HEK293T (cell line): ENCODE measurements around the gene ARMC9.

Experiments used
- CTCF ChIA-PET: fragments of 350-600 bp; formaldehyde crosslinking; extraction: SDS; loops from one replicate; lab custom pipeline; 2021; ENCODE audit warnings: antibody characterized with exemption, inconsistent platforms; lab: Yijun Ruan, JAX
- POLR2A ChIA-PET: fragments of 350-600 bp; formaldehyde crosslinking; extraction: SDS; loops from one replicate; lab custom pipeline; 2020; ENCODE audit warnings: antibody characterized with exemption, inconsistent platforms; lab: Yijun Ruan, JAX
- DNase-seq: peaks from one replicate; pipeline ENCODE4 v3.0.0; 2012; ENCODE audit warnings: mixed read lengths; ENCODE audit errors: extremely low spot score
- ARNT ChIP-seq: fragments of 450-650 bp; IDR thresholded peaks from 2 replicates; pipeline ENCODE4 v1.6.1; 2017; ENCODE audit warnings: mild to moderate bottlenecking
- BHLHE40 ChIP-seq: fragments of 450-650 bp; IDR thresholded peaks from 2 replicates; pipeline ENCODE4 v1.6.1; 2016; ENCODE audit warnings: mild to moderate bottlenecking, moderate library complexity, borderline replicate concordance
- CTBP1 ChIP-seq: fragments of 450-650 bp; IDR thresholded peaks from 2 replicates; pipeline ENCODE4 v1.6.1; 2016; ENCODE audit warnings: borderline replicate concordance
- ELF4 ChIP-seq: fragments of 450-650 bp; IDR thresholded peaks from 2 replicates; pipeline ENCODE4 v1.6.1; 2017; ENCODE audit warnings: antibody characterized with exemption
- FOXA1 ChIP-seq: fragments of 450-650 bp; IDR thresholded peaks from 2 replicates; pipeline ENCODE4 v1.6.1; 2016; ENCODE audit warnings: mild to moderate bottlenecking
- FOXK2 ChIP-seq: fragments of 450-650 bp; IDR thresholded peaks from 2 replicates; pipeline ENCODE4 v1.6.1; 2016; ENCODE audit warnings: mild to moderate bottlenecking
- FOXM1 ChIP-seq: fragments of 450-650 bp; IDR thresholded peaks from 2 replicates; pipeline ENCODE4 v1.6.1; 2017; ENCODE audit warnings: mild to moderate bottlenecking, borderline replicate concordance
- HDGF ChIP-seq: fragments of 450-650 bp; IDR thresholded peaks from 2 replicates; pipeline ENCODE4 v1.6.1; 2017; ENCODE audit warnings: antibody characterized with exemption, borderline replicate concordance
- L3MBTL2 ChIP-seq: fragments of 450-650 bp; conservative IDR thresholded peaks from 2 replicates; pipeline ENCODE4 v1.6.1; 2016; ENCODE audit warnings: mild to moderate bottlenecking
- LEF1 ChIP-seq: fragments of 450-650 bp; IDR thresholded peaks from 2 replicates; pipeline ENCODE4 v1.6.1; 2017; ENCODE audit warnings: mild to moderate bottlenecking, borderline replicate concordance
- NFRKB ChIP-seq: fragments of 450-650 bp; IDR thresholded peaks from 2 replicates; pipeline ENCODE4 v1.6.1; 2016; ENCODE audit warnings: mild to moderate bottlenecking, moderate library complexity
- SP1 ChIP-seq: fragments of 450-650 bp; IDR thresholded peaks from 2 replicates; pipeline ENCODE4 v1.6.1; 2017
- SUZ12 ChIP-seq: fragments of 450-650 bp; IDR thresholded peaks from 2 replicates; pipeline ENCODE4 v1.6.1; 2016; ENCODE audit warnings: mild to moderate bottlenecking
- TARDBP ChIP-seq: fragments of 450-650 bp; IDR thresholded peaks from 2 replicates; pipeline ENCODE4 v1.6.1; 2016
- ZNF384 ChIP-seq: fragments of 450-650 bp; IDR thresholded peaks from 2 replicates; pipeline ENCODE4 v1.6.1; 2016
- TF ChIP-seq, protein P1 (sequence below): fragments of 450-650 bp; IDR thresholded peaks from 2 replicates; pipeline ENCODE4 v1.6.1; 2016

ARMC9 gene

DNA sequence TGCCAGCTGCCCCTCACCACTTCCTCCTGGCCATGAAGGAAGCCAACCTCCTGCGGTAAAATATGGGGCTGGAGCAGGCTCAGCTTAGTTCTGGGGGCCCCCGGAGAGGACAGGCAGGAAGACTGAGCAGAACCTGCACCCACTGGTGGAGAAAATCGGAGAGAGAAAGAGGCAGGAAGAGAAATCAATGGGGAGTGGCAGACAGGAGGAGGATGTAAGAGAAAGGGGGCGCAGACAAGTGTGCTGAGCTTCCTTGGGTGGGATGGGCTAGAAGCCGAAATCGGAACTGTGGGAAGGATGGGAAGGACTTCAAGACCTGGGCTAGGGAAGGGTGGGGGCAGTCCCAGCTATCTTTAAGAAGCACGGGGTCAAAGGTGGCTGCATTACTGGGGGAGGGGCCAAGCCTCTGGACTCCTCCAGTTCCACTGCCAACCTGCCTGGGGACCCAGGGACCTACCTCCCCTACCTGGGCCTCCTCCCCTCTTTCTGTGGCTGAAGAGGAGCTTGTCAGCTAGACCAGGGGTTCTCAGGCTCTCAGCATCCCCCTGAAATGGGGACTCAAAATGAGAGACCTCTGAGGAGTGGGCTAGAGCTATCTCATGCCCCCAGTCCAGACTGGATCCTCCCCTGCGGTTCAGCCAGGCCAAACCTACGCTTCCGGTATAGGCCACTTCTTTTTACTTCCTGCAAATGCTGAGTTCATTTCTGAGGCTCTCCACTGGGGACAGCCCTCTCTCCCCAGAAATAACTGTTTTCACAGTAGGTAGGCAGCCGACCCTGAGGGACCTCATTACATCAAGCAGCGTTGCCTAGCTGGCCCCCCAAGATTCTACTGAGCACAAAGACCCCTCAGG, 163.5 kb downstream of the ARMC9 start:
- DNase-seq = no peak
- CTCF ChIA-PET = interaction anchor here (0.6 to 1.0 kb wide), 2 partner anchors 39 to 51 kb away, joined by 3 to 4 read pairs; no protein-coding TSS in a partner anchor
- no peak for TF ChIP-seq LEF1
- POLR2A ChIA-PET = no interaction called here

GRCh38 chr2:231362555-231363184, 164.2 kb downstream of the ARMC9 start:
- ChIA-PET CTCF (interaction anchor here (0.6 to 1.0 kb wide), 2 partner anchors 50 to 124 kb away, joined by 3 read pairs; no protein-coding TSS in a partner anchor), POLR2A (no interaction called here)
- no peak for DNase-seq
- TF ChIP-seq ELF4 = no peak
- TF ChIP-seq LEF1 = no peak
- no peak for TF ChIP-seq TARDBP
- TF ChIP-seq FOXK2 = no peak
- no peak for TF ChIP-seq SP1

DNA sequence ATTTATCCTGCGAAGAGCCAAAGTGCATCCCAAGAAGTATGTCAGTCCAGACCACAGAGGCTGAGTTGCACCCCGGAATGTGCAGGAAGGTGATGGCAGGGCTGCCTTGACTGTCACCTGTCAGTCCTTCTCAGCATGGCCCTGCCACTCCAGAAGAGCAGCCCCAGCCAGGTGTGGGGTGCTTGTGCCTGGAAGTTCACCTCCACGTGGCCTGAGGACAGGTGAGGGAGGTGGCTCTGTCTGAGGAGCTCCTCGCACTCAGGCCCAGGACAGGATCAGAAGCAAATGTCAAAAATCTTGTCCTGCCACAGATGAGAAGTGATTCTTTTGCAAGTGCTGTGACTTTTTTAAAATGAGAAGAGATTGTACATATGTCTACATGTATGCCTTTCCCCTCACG, 165.6 kb downstream of the ARMC9 start:
- POLR2A ChIA-PET = no interaction called here
- CTCF ChIA-PET = no interaction called here
- no peak for DNase-seq
- no peak for TF ChIP-seq FOXK2
- no peak for TF ChIP-seq HDGF
- no peak for TF ChIP-seq L3MBTL2
- no peak for TF ChIP-seq FOXA1
- TF ChIP-seq, protein P1, sequence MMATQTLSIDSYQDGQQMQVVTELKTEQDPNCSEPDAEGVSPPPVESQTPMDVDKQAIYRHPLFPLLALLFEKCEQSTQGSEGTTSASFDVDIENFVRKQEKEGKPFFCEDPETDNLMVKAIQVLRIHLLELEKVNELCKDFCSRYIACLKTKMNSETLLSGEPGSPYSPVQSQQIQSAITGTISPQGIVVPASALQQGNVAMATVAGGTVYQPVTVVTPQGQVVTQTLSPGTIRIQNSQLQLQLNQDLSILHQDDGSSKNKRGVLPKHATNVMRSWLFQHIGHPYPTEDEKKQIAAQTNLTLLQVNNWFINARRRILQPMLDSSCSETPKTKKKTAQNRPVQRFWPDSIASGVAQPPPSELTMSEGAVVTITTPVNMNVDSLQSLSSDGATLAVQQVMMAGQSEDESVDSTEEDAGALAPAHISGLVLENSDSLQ = no peak
- no peak for TF ChIP-seq ARNT
- no peak for TF ChIP-seq CTBP1
- no peak for TF ChIP-seq BHLHE40
- TF ChIP-seq LEF1 = no peak
- no peak for TF ChIP-seq ELF4
- TF ChIP-seq SUZ12 = no peak
- TF ChIP-seq ZNF384 = no peak
- TF ChIP-seq NFRKB = no peak
- no peak for TF ChIP-seq TARDBP
- TF ChIP-seq FOXM1 = no peak
- no peak for TF ChIP-seq SP1

DNA sequence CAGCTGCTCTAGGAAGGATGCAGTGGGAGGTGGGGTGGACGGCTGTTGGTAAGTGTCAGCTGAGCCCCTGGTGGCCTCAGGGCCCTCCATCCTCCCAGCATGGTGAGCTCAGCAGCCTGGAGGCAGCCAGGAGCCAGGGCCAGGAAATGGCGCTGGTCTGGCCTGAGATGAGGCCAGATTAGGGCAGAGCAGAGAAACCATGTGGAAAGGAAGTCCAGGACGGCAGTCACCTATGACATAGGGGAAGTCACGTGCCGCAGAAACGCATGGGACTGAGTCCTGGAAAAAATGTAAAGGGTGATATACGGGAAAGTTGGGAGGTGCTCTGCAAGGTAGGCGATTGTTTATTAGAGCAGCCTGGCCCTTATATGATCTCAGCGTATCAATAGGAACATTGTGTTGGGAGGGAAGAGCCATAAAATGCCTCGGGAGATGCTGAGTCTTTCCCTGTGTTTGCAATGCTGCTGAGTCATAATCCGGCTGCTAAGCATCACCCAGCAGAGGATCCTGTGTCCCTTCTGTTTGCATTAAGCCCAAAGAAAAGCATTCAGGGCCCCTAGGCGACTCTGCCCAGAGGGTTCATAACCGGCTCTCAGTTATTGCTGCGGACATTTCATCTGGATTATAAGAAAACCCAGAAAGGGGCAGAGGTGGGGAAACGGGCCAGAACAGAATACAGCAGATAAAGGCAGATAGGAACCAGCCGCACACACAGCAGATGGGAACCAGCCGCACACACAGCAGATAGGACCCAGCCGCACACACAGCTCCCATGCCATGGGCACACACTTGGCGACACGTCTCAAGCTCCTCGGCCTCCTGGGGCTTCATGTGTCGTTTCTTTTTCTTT, 166.8 kb downstream of the ARMC9 start:
- POLR2A ChIA-PET = no interaction called here
- DNase-seq = no peak
- TF ChIP-seq CTBP1 (no peak), SP1 (no peak), FOXM1 (no peak), HDGF (no peak), TARDBP (no peak), BHLHE40 (no peak), NFRKB (no peak), LEF1 (no peak), ELF4 (no peak), SUZ12 (no peak), ARNT (no peak), ZNF384 (no peak), L3MBTL2 (no peak), FOXK2 (no peak)
- TF ChIP-seq, protein P1 = no peak
- CTCF ChIA-PET = interaction anchor here (0.6 kb wide), 1 partner anchor 541 kb away, joined by 3 read pairs; no protein-coding TSS in a partner anchor

GRCh38 chr2:231367178-231367577, 168.7 kb downstream of the ARMC9 start:
- ChIA-PET CTCF (no interaction called here), POLR2A (no interaction called here)
- TF ChIP-seq NFRKB (no peak), FOXM1 (no peak), L3MBTL2 (no peak), FOXA1 (no peak), HDGF (no peak), SP1 (no peak), SUZ12 (no peak), ARNT (no peak), ELF4 (no peak), ZNF384 (no peak), TARDBP (no peak), FOXK2 (no peak), CTBP1 (no peak)
- TF ChIP-seq, protein P1 = no peak
- no peak for DNase-seq
